Breast epithelium (tissue), 4 donors: ENCODE measurements around the gene RTP2. TPM values are rescaled to one million over a fixed set of nuclear protein-coding genes. Genes with fewer than 3 reads are reported as not detected.

Experiments
- DNase-seq, 2 donors: peaks; one replicate each; pipeline ENCODE4 v3.0.0-alpha.2; 2019; ENCODE audit warnings: low spot score in 2 of 2
- H3K27ac ChIP-seq, 2 donors: fragments of 200-600 bp; sonication (generic) in 1 of 2; one replicate each; pipeline ENCODE4 v1.5.1; 2016 to 2019; ENCODE audit warnings: mild to moderate bottlenecking in 1 of 2
- H3K27me3 ChIP-seq, 2 donors: fragments of 200-600 bp; sonication (generic) in 1 of 2; one replicate each; pipeline versions ENCODE4 v1.5.1 to v1.6.0; 2017 to 2019; ENCODE audit warnings: control low read depth in 1 of 2, mild to moderate bottlenecking in 1 of 2
- H3K36me3 ChIP-seq: fragments of 200-600 bp; one replicate; pipeline ENCODE4 v1.5.1; 2019
- H3K4me1 ChIP-seq, 2 donors: fragments of 200-600 bp; sonication (generic); one replicate each; pipeline ENCODE4 v1.5.1; 2016 to 2019; ENCODE audit warnings: control low read depth in 1 of 2
- H3K4me3 ChIP-seq, 3 donors: fragments of 200-600 bp; sonication (generic); 1 replicate in 2 of 3; 2 replicates in 1 of 3; pipeline ENCODE4 v1.5.1; 2016 to 2019; ENCODE audit warnings: mild to moderate bottlenecking in 3 of 3, moderate library complexity in 2 of 3
- H3K9me3 ChIP-seq, 2 donors: fragments of 200-600 bp; sonication (generic) in 1 of 2; one replicate each; pipeline ENCODE4 v1.5.1; 2016 to 2019; ENCODE audit warnings: control low read depth in 1 of 2
- CTCF ChIP-seq, 3 donors: fragments of 450-650 bp; IDR thresholded peaks; one replicate each; pipeline ENCODE4 v1.5.1; 2016 to 2017; ENCODE audit warnings: antibody characterized with exemption in 3 of 3, mild to moderate bottlenecking in 3 of 3, moderate library complexity in 3 of 3
- POLR2A ChIP-seq: fragments of 450-650 bp; IDR thresholded peaks from one replicate; pipeline ENCODE4 v1.6.1; 2016; ENCODE audit warnings: antibody characterized with exemption, mild to moderate bottlenecking, moderate library complexity
- POLR2AphosphoS5 ChIP-seq, 3 donors: sonication (generic); formaldehyde crosslinking; IDR thresholded peaks; one replicate each; pipeline ENCODE4 v1.6.1; 2017; ENCODE audit warnings: antibody characterized with exemption in 3 of 3
- intact Hi-C: fragments of 100-400 bp; cut with DNase I; formaldehyde crosslinking; loops from one replicate; pipeline ENCODE4 v1.15.1; 2023; ENCODE audit warnings: low total_unique reads
- total RNA-seq, 3 donors: library from RNA; depleted of rRNA; stranded (reverse); fragments of >200 nt; gene quantifications; one replicate each; pipeline ENCODE4 v1.1.0, GENCODE V29; 2016

The RTP2 gene
- total RNA-seq, 3 donors from 2014 or later: not detected

GRCh38 chr3:187713504-187713903 lies 11.1 kb upstream of the RTP2 start:
- Histone ChIP-seq H3K27me3 (no peaks in the 10 kb centered on the region), H3K4me1 (no peaks in the 10 kb centered on the region), H3K27ac (no peak overlapping the region), H3K36me3 (no peaks in the 10 kb centered on the region), H3K9me3 (no peaks in the 10 kb centered on the region), H3K4me3 (no peak overlapping the region)
- DNase-seq: no peak
- intact Hi-C loops: no loop called here
- no peak for TF ChIP-seq POLR2A
- no peak for TF ChIP-seq CTCF (IDR thresholded peaks at IDR 0.05)
- TF ChIP-seq POLR2AphosphoS5 (IDR thresholded peaks at IDR 0.05): no peak

GRCh38 chr3:187709155-187709554 lies 6.8 kb upstream of the RTP2 start:
- no peaks in the 10 kb centered on the region for H3K9me3 ChIP-seq
- DNase-seq: no peak
- H3K4me1 ChIP-seq: no peaks in the 10 kb centered on the region
- no peaks in the 10 kb centered on the region for H3K27me3 ChIP-seq
- H3K4me3 ChIP-seq: no peak overlapping the region
- TF ChIP-seq POLR2AphosphoS5 (IDR thresholded peaks at IDR 0.05): no peak
- TF ChIP-seq CTCF (IDR thresholded peaks at IDR 0.05): no peak
- TF ChIP-seq POLR2A: no peak
- H3K36me3 ChIP-seq: no peaks in the 10 kb centered on the region
- no peak overlapping the region for H3K27ac ChIP-seq
- intact Hi-C loops: no loop called here

DNA sequence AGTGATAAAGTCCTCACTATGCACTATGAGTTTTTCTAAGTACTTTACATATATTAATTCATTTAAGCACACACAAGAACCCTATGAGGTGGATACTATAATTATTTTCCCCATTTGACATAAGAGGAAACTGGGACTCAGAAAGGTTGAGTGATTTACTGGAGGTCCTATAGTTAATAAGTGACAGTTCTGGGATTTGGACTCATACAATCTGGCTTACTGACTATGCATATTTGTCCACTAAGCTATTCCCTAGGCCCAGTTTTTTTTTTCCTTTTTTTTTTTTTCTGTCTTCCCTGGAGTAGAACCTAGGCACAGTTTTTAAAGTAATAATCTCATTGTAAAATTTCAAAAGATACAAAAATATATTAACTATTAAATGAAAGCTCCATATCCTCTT lies 6.3 kb upstream of the RTP2 start:
- TF ChIP-seq POLR2AphosphoS5 (IDR thresholded peaks at IDR 0.05): no peak
- no peak for TF ChIP-seq POLR2A
- Histone ChIP-seq H3K27me3 (no peaks in the 10 kb centered on the region), H3K27ac (no peak overlapping the region), H3K9me3 (no peaks in the 10 kb centered on the region), H3K36me3 (no peaks in the 10 kb centered on the region), H3K4me3 (no peak overlapping the region), H3K4me1 (no peaks in the 10 kb centered on the region)
- DNase-seq: no peak
- intact Hi-C loops: no loop called here

GRCh38 chr3:187706971-187707370 lies 4.6 kb upstream of the RTP2 start:
- Histone ChIP-seq H3K27me3 (no peaks in the 10 kb centered on the region), H3K4me1 (no peaks in the 10 kb centered on the region), H3K9me3 (no peaks in the 10 kb centered on the region), H3K36me3 (no peaks in the 10 kb centered on the region), H3K4me3 (no peak overlapping the region), H3K27ac (no peak overlapping the region)
- no peak for DNase-seq
- intact Hi-C loops: no loop called here
- TF ChIP-seq CTCF (IDR thresholded peaks at IDR 0.05): no peak
- no peak for TF ChIP-seq POLR2AphosphoS5 (IDR thresholded peaks at IDR 0.05)
- no peak for TF ChIP-seq POLR2A

DNA sequence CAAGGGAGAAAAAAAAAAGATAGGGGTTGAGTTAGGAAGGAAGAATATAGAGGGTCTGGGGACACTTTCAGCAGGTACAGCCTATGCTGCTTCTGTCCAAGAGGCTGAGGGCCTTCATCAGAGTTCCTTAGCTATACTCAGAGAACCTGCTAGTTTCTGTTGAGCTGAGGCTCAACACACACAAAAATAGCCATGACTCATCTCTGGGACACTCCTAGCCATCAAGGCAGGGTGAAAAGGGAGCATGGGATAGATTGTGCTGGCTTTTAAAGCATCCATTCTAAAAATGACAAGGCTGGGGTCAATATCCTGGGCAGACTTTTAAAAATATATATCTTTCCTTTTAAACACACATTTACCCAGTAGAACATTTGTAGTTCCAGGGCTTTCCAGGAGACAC lies 2.8 kb upstream of the RTP2 start:
- TF ChIP-seq POLR2AphosphoS5 (IDR thresholded peaks at IDR 0.05): no peak
- no peak for TF ChIP-seq POLR2A
- TF ChIP-seq CTCF (IDR thresholded peaks at IDR 0.05): no peak
- no peak overlapping the region for H3K4me3 ChIP-seq
- H3K9me3 ChIP-seq: no peaks in the 10 kb centered on the region
- H3K27me3 ChIP-seq: no peaks in the 10 kb centered on the region
- H3K27ac ChIP-seq: no peak overlapping the region
- H3K4me1 ChIP-seq: no peaks in the 10 kb centered on the region
- intact Hi-C loops: no loop called here
- no peaks in the 10 kb centered on the region for H3K36me3 ChIP-seq
- no peak for DNase-seq

- intact Hi-C loops: no loop called here
- H3K9me3 ChIP-seq: no peaks in the 10 kb centered on the region
Measured at GRCh38 chr3:187700249-187700648, 2.1 kb downstream of the RTP2 start.

More at GRCh38 chr3:187700249-187700648, 2.1 kb downstream of the RTP2 start:
- no peak for TF ChIP-seq POLR2A
- TF ChIP-seq CTCF (IDR thresholded peaks at IDR 0.05): no peak
- no peak for TF ChIP-seq POLR2AphosphoS5 (IDR thresholded peaks at IDR 0.05)
- Histone ChIP-seq H3K27me3 (no peaks in the 10 kb centered on the region), H3K36me3 (no peaks in the 10 kb centered on the region), H3K4me3 (no peak overlapping the region), H3K4me1 (no peaks in the 10 kb centered on the region), H3K27ac (no peak overlapping the region)
- DNase-seq: no peak
